ENCODE results near the gene SHOX.

SHOX gene

DNA sequence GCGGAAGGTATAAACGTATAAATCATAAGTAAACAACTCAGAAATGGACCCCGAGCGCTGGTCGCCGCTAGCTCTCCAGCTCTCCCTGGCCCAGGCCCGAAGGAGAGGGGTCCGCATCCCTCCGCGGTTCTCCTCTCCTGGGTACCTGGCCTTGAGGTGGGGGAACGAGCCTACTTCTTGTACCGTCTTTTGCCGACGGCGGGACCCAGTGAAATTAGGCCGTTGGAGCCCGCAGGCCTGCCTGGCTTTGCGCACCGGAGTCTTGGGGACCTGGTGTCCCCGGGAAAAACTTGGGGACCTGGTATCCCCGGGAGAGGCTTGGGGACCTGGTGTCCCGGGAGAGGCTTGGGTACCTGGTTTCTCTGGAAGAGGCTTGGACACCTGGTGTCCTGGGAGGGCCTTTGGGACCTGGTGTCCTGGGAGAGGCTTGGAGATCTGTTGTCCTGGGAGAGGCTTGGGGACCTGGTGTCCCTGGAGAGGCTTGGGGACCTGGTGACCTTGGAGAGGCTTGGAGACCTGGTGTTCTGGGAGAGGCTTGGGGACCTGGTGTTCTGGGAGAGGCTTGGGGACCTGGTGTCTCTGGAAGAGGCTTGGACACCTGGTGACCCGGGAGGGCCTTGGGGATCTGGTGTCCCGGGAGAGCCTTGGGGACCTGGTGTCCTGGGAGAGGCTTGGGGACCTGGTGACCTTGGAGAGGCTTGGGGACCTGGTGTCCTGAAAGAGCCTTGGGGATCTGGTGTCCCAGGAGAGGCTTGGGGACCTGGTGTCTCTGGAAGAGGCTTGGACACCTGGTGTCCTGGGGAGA is 12.0 kb downstream of the SHOX start:
- no peak overlapping the region for H3K27ac ChIP-seq (ENCODE audit: low read length)
- H3F3A ChIP-seq (ENCODE audit: insufficient read depth, low read length) = no peaks in the 10 kb centered on the region
- H3K9me3 ChIP-seq (replicated peaks; ENCODE audit: insufficient read depth, low read length) = no peaks in the 10 kb centered on the region
- no peak for TF ChIP-seq EZH2 (optimal IDR thresholded peaks at IDR 0.05; ENCODE audit: low read depth, low read length)
- TF ChIP-seq EZH2phosphoT487 (IDR thresholded peaks at IDR 0.05; ENCODE audit: low read length) = no peak
- TF ChIP-seq, protein P1, sequence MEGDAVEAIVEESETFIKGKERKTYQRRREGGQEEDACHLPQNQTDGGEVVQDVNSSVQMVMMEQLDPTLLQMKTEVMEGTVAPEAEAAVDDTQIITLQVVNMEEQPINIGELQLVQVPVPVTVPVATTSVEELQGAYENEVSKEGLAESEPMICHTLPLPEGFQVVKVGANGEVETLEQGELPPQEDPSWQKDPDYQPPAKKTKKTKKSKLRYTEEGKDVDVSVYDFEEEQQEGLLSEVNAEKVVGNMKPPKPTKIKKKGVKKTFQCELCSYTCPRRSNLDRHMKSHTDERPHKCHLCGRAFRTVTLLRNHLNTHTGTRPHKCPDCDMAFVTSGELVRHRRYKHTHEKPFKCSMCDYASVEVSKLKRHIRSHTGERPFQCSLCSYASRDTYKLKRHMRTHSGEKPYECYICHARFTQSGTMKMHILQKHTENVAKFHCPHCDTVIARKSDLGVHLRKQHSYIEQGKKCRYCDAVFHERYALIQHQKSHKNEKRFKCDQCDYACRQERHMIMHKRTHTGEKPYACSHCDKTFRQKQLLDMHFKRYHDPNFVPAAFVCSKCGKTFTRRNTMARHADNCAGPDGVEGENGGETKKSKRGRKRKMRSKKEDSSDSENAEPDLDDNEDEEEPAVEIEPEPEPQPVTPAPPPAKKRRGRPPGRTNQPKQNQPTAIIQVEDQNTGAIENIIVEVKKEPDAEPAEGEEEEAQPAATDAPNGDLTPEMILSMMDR (IDR thresholded peaks at IDR 0.05; ENCODE audit: low read length) = no peak
- H2AFZ ChIP-seq (ENCODE audit: low read length) = no peak overlapping the region
- peaks cover 12% of the 10 kb centered on the region for H3K27me3 ChIP-seq (replicated peaks; ENCODE audit: insufficient read depth, low read length)
- no peak overlapping the region for H3K4me3 ChIP-seq (ENCODE audit: low read length)
- no peak overlapping the region for H3K9ac ChIP-seq (ENCODE audit: low read length)
- no peaks in the 10 kb centered on the region for H3K79me2 ChIP-seq (ENCODE audit: low read length)
- no peaks in the 10 kb centered on the region for H4K20me1 ChIP-seq (ENCODE audit: insufficient read depth, low read length)
- no peak overlapping the region for H3K4me2 ChIP-seq (ENCODE audit: low read depth, low read length)
- no peaks in the 10 kb centered on the region for H3K4me1 ChIP-seq (ENCODE audit: low read length)
- H3K9me2 ChIP-seq (replicated peaks; ENCODE audit: insufficient read depth, low read length) = no peaks in the 10 kb centered on the region
- DNase-seq = no peak
- H3K36me3 ChIP-seq (replicated peaks; ENCODE audit: insufficient read depth, low read length) = no peaks in the 10 kb centered on the region

DNA sequence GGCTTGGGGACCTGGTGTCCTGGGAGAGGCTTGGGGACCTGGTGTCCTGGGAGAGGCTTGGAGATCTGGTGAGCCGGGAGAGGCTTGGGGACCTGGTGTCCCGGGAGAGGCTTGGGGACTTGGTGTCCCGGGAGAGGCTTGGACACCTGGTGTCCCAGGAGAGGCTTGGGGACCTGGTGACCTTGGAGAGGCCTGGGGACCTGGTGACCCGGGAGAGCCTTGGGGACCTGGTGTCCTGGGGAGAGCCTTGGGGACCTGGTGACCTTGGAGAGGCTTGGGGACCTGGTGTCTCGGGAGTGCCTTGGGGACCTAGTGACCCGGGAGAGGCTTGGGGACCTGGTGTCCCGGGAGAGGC is 12.6 kb downstream of the SHOX start:
- Histone ChIP-seq H3K79me2 (ENCODE audit: low read length) (no peaks in the 10 kb centered on the region), H3K4me2 (ENCODE audit: low read depth, low read length) (no peak overlapping the region), H4K20me1 (ENCODE audit: insufficient read depth, low read length) (no peaks in the 10 kb centered on the region), H3K4me3 (ENCODE audit: low read length) (no peak overlapping the region), H3K9ac (ENCODE audit: low read length) (no peak overlapping the region), H3K4me1 (ENCODE audit: low read length) (no peaks in the 10 kb centered on the region), H3K9me3 (replicated peaks; ENCODE audit: insufficient read depth, low read length) (no peaks in the 10 kb centered on the region), H3K9me2 (replicated peaks; ENCODE audit: insufficient read depth, low read length) (no peaks in the 10 kb centered on the region), H3K27me3 (replicated peaks; ENCODE audit: insufficient read depth, low read length) (peaks cover 6% of the 10 kb centered on the region), H3K36me3 (replicated peaks; ENCODE audit: insufficient read depth, low read length) (no peaks in the 10 kb centered on the region), H3K27ac (ENCODE audit: low read length) (no peak overlapping the region), H3F3A (ENCODE audit: insufficient read depth, low read length) (no peaks in the 10 kb centered on the region; the same call in 1 of the 2 replicates), H2AFZ (ENCODE audit: low read length) (no peak overlapping the region)
- TF ChIP-seq, protein P1 (IDR thresholded peaks at IDR 0.05; ENCODE audit: low read length) = no peak
- TF ChIP-seq EZH2phosphoT487 (IDR thresholded peaks at IDR 0.05; ENCODE audit: low read length) (no peak), EZH2 (optimal IDR thresholded peaks at IDR 0.05; ENCODE audit: low read depth, low read length) (no peak)
- no peak for DNase-seq

DNA sequence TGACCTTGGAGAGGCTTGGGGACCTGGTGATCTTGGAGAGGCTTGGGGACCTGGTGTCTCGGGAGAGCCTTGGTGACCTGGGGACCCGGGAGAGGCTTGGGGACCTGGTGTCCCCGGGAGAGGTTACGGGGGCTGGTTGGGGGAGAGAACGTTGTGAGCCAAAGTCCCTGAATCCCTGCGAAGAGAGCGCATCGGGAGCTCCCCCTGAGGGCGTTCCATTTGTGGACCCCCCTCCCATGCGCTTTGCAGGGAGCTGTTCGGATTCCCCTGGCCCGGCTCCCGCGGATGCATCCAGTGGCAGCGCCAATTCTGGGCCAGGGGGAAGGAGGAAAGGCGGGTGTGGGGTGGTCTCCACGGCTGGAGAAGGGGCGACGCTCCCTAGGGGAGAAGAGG is 13.3 kb downstream of the SHOX start:
- Histone ChIP-seq H3K4me1 (ENCODE audit: low read length) (no peaks in the 10 kb centered on the region), H3K27ac (ENCODE audit: low read length) (no peak overlapping the region), H3K9ac (ENCODE audit: low read length) (no peak overlapping the region), H3K4me2 (ENCODE audit: low read depth, low read length) (no peak overlapping the region), H3K36me3 (replicated peaks; ENCODE audit: insufficient read depth, low read length) (no peaks in the 10 kb centered on the region), H3K79me2 (ENCODE audit: low read length) (no peaks in the 10 kb centered on the region), H3K27me3 (replicated peaks; ENCODE audit: insufficient read depth, low read length) (no peaks in the 10 kb centered on the region), H2AFZ (ENCODE audit: low read length) (no peak overlapping the region), H3K9me3 (replicated peaks; ENCODE audit: insufficient read depth, low read length) (no peaks in the 10 kb centered on the region), H4K20me1 (ENCODE audit: insufficient read depth, low read length) (no peaks in the 10 kb centered on the region), H3F3A (ENCODE audit: insufficient read depth, low read length) (no peaks in the 10 kb centered on the region; the same call in 1 of the 2 replicates), H3K9me2 (replicated peaks; ENCODE audit: insufficient read depth, low read length) (no peaks in the 10 kb centered on the region), H3K4me3 (ENCODE audit: low read length) (no peak overlapping the region)
- no peak for DNase-seq
- TF ChIP-seq, protein P1 (IDR thresholded peaks at IDR 0.05; ENCODE audit: low read length) = no peak
- TF ChIP-seq EZH2phosphoT487 (IDR thresholded peaks at IDR 0.05; ENCODE audit: low read length) (no peak), EZH2 (optimal IDR thresholded peaks at IDR 0.05; ENCODE audit: low read depth, low read length) (no peak)

Measured in MM.1S (cell line).